ENCODE data around the gene TULP3. TPM values are rescaled to one million over a fixed set of nuclear protein-coding genes. Genes with fewer than 3 reads are reported as not detected.

Gene TULP3
- total and polyA plus RNA-seq, 2 donors (not counting 1 experiment from before 2014, with no cell fraction given), result 39.3 to 47.0 TPM

GRCh38 chr12:2949411-2949810 is 58.7 kb downstream of the TULP3 start:
- no peaks in the 10 kb centered on the region for H4K20me1 ChIP-seq (ENCODE audit: control insufficient read depth, extremely low read depth, insufficient read depth, low read length)
- no peak for DNase-seq (ENCODE audit: low read depth in 2 of 2)
- H2AFZ ChIP-seq (ENCODE audit: low read length), result no peak overlapping the region
- peaks cover 3% of the 10 kb centered on the region for H3K4me1 ChIP-seq (ENCODE audit: control insufficient read depth, extremely low read depth, insufficient read depth, low read length)
- H3K4me2 ChIP-seq (ENCODE audit: extremely low read depth, insufficient read depth, low read length), result no peak overlapping the region
- no peaks in the 10 kb centered on the region for H3K27me3 ChIP-seq (ENCODE audit: control insufficient read depth, insufficient read depth, low read length)
- H3K9me3 ChIP-seq (ENCODE audit: control insufficient read depth, insufficient read depth, low read depth, low read length), result no peaks in the 10 kb centered on the region
- H3K27ac ChIP-seq (ENCODE audit: insufficient read depth, low read length), result no peak overlapping the region
- no peaks in the 10 kb centered on the region for H3K79me2 ChIP-seq (ENCODE audit: control insufficient read depth, insufficient read depth, low read length)
- H3K4me3 ChIP-seq (replicated peaks in 1 of 4; ENCODE audit: control extremely low read depth in 1 of 4, insufficient read depth in 1 of 4, low read depth in 3 of 4, low read length in 4 of 4), result no peak overlapping the region
- no peak for TF ChIP-seq EZH2 (IDR thresholded peaks at IDR 0.05; ENCODE audit: low read length, missing control alignments)
- TF ChIP-seq CTCF (conservative IDR thresholded peaks at IDR 0.05 in 1 of 2, IDR thresholded peaks at IDR 0.05 in 1 of 2; ENCODE audit: low read depth in 1 of 2, low read length in 2 of 2), result no peak
- H3K36me3 ChIP-seq (ENCODE audit: control insufficient read depth, insufficient read depth, low read length), result no peaks in the 10 kb centered on the region
- H3K9ac ChIP-seq (ENCODE audit: insufficient read depth, low read length), result no peak overlapping the region

- Histone ChIP-seq H3K36me3 (ENCODE audit: control insufficient read depth, insufficient read depth, low read length) (no peaks in the 10 kb centered on the region), H3K4me1 (ENCODE audit: control insufficient read depth, extremely low read depth, insufficient read depth, low read length) (no peaks in the 10 kb centered on the region), H3K9ac (ENCODE audit: insufficient read depth, low read length) (no peak overlapping the region), H3K27ac (ENCODE audit: insufficient read depth, low read length) (no peak overlapping the region), H3K9me3 (ENCODE audit: control insufficient read depth, insufficient read depth, low read depth, low read length) (no peaks in the 10 kb centered on the region), H3K27me3 (ENCODE audit: control insufficient read depth, insufficient read depth, low read length) (no peaks in the 10 kb centered on the region), H3K4me2 (ENCODE audit: extremely low read depth, insufficient read depth, low read length) (no peak overlapping the region), H4K20me1 (ENCODE audit: control insufficient read depth, extremely low read depth, insufficient read depth, low read length) (no peaks in the 10 kb centered on the region), H3K79me2 (ENCODE audit: control insufficient read depth, insufficient read depth, low read length) (peaks cover 5% of the 10 kb centered on the region), H2AFZ (ENCODE audit: low read length) (no peak overlapping the region), H3K4me3 (replicated peaks in 1 of 4; ENCODE audit: control extremely low read depth in 1 of 4, insufficient read depth in 1 of 4, low read depth in 3 of 4, low read length in 4 of 4) (no peak overlapping the region)
- no peak for TF ChIP-seq CTCF (conservative IDR thresholded peaks at IDR 0.05 in 1 of 2, IDR thresholded peaks at IDR 0.05 in 1 of 2; ENCODE audit: low read depth in 1 of 2, low read length in 2 of 2)
- no peak for TF ChIP-seq EZH2 (IDR thresholded peaks at IDR 0.05; ENCODE audit: low read length, missing control alignments)
- DNase-seq (ENCODE audit: low read depth in 2 of 2), result no peak
These were observed 65.2 kb downstream of the TULP3 start for GRCh38 chr12:2955888-2956287.

GRCh38 chr12:2957816-2958431 is 67.2 kb downstream of the TULP3 start:
- H3K79me2 ChIP-seq (ENCODE audit: control insufficient read depth, insufficient read depth, low read length), result peaks cover 14% of the 10 kb centered on the region
- TF ChIP-seq CTCF (conservative IDR thresholded peaks at IDR 0.05 in 1 of 2, IDR thresholded peaks at IDR 0.05 in 1 of 2; ENCODE audit: low read depth in 1 of 2, low read length in 2 of 2), result no peak
- no peak for TF ChIP-seq EZH2 (IDR thresholded peaks at IDR 0.05; ENCODE audit: low read length, missing control alignments)
- H2AFZ ChIP-seq (ENCODE audit: low read length), result no peak overlapping the region
- H3K9ac ChIP-seq (ENCODE audit: insufficient read depth, low read length), result no peak overlapping the region
- H3K9me3 ChIP-seq (ENCODE audit: control insufficient read depth, insufficient read depth, low read depth, low read length), result no peaks in the 10 kb centered on the region
- H3K36me3 ChIP-seq (ENCODE audit: control insufficient read depth, insufficient read depth, low read length), result no peaks in the 10 kb centered on the region
- no peaks in the 10 kb centered on the region for H3K27me3 ChIP-seq (ENCODE audit: control insufficient read depth, insufficient read depth, low read length)
- no peaks in the 10 kb centered on the region for H3K4me1 ChIP-seq (ENCODE audit: control insufficient read depth, extremely low read depth, insufficient read depth, low read length)
- no peak for DNase-seq (ENCODE audit: low read depth in 2 of 2)
- H3K4me3 ChIP-seq (replicated peaks in 1 of 4; ENCODE audit: control extremely low read depth in 1 of 4, insufficient read depth in 1 of 4, low read depth in 3 of 4, low read length in 4 of 4), result peak overlapping the region; percentile 7 to 87 (median 38)
- no peaks in the 10 kb centered on the region for H4K20me1 ChIP-seq (ENCODE audit: control insufficient read depth, extremely low read depth, insufficient read depth, low read length)
- peak overlapping the region; percentile 81 for H3K4me2 ChIP-seq (ENCODE audit: extremely low read depth, insufficient read depth, low read length)
- peak overlapping the region; percentile 62 for H3K27ac ChIP-seq (ENCODE audit: insufficient read depth, low read length)
